BJ (cell line): ENCODE data around the gene CASK. TPM values are rescaled to one million over a fixed set of nuclear protein-coding genes. Genes with fewer than 3 reads are reported as not detected.

Experiments used
- CTCF ChIA-PET: fragments of 350-600 bp; formaldehyde crosslinking; extraction: SDS; loops from one replicate; lab custom pipeline; 2021; ENCODE audit warnings: antibody characterized with exemption, inconsistent platforms; lab: Yijun Ruan, JAX
- POLR2A ChIA-PET: fragments of 300-600 bp; sonication (Branson Sonifier 250); formaldehyde crosslinking; extraction: SDS; loops from one replicate; lab custom pipeline; 2021; ENCODE audit warnings: antibody characterized with exemption; lab: Charles Lee
- DNase-seq: peaks from one replicate; pipeline ENCODE4 v3.0.0-alpha.2; 2011; ENCODE audit warnings: low read depth
- H3K27me3 ChIP-seq: 2 replicates; pipeline ENCODE4 v1.6.0; 2011; ENCODE audit warnings: low read length; ENCODE audit not compliant: control insufficient read depth, insufficient read depth
- H3K36me3 ChIP-seq: 2 replicates; pipeline ENCODE4 v1.5.1; 2011; ENCODE audit warnings: low read length; ENCODE audit not compliant: control insufficient read depth, insufficient read depth
- H3K4me3 ChIP-seq: 2 replicates; pipeline ENCODE4 v1.5.1; 2011; ENCODE audit warnings: low read depth, mild to moderate bottlenecking, control low read depth, low read length
- polyA plus RNA-seq: library from polyadenylated mRNA; depleted of rRNA; stranded (reverse); fragments of >200 nt; gene quantifications from 2 replicates; pipeline ENCODE4 v1.2.3, GENCODE V29; 2011
- TF ChIP-seq, protein P1 (sequence below): IDR thresholded peaks from 2 replicates; pipeline ENCODE4 v1.5.1; 2011; ENCODE audit warnings: low read depth, mild to moderate bottlenecking, control low read depth, inconsistent platforms, low read length, moderate library complexity; ENCODE audit not compliant: insufficient read depth

The CASK gene
- polyA plus RNA-seq, 1 experiment = 12.3 TPM

DNA sequence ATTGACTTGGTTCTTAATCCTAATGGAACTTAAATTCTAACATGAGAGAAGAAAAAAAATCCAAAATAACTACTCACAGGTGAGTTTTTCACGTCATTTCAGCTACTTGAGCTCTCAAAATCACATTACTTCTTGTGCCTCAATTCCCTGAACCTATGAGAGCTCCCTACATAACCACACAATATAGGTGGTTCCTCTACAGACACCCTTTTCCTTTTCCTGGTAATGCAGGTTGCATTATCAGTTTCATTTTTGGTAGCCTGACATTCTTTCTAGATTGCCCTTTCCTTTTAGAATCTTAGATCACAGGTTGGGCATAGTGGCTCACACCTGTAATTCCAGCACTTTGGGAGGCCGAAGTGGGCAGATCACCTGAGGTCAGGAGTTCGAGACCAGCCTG lies 230.3 kb downstream of the CASK start:
- POLR2A ChIA-PET = no interaction called here
- CTCF ChIA-PET = no interaction called here
- TF ChIP-seq, protein P1, sequence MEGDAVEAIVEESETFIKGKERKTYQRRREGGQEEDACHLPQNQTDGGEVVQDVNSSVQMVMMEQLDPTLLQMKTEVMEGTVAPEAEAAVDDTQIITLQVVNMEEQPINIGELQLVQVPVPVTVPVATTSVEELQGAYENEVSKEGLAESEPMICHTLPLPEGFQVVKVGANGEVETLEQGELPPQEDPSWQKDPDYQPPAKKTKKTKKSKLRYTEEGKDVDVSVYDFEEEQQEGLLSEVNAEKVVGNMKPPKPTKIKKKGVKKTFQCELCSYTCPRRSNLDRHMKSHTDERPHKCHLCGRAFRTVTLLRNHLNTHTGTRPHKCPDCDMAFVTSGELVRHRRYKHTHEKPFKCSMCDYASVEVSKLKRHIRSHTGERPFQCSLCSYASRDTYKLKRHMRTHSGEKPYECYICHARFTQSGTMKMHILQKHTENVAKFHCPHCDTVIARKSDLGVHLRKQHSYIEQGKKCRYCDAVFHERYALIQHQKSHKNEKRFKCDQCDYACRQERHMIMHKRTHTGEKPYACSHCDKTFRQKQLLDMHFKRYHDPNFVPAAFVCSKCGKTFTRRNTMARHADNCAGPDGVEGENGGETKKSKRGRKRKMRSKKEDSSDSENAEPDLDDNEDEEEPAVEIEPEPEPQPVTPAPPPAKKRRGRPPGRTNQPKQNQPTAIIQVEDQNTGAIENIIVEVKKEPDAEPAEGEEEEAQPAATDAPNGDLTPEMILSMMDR = no peak
- Histone ChIP-seq H3K36me3 (no peaks in the 10 kb centered on the region), H3K4me3 (no peak overlapping the region), H3K27me3 (no peaks in the 10 kb centered on the region)
- DNase-seq = no peak

DNA sequence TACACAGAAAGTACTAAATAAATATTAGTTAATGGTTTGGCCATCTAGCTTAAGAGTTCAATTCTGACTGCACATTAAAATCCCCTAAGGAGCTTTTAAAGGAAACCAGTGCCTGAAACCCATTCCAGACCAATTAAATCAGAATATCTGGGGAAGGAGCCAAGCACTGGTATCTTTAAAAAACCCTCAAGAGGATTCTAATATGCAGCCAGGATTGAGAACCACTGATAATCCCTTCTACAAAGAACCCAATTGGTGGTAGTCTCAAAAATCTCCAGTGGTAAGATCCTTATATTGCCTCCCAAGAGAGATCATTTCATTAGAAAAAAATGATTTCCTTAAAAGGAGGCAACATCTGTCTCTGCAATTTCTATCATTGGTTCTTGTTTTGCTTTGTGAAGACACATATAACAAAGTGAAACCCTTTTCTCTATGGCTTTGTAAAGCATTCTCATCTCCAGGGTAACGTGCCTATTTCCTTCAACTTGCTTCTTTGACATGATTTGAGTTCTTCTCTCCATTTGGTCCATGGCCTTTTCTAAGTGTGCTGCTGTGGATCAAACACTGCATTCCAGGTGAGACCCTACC lies 231.1 kb downstream of the CASK start:
- DNase-seq = no peak
- no peaks in the 10 kb centered on the region for H3K36me3 ChIP-seq
- H3K27me3 ChIP-seq = no peaks in the 10 kb centered on the region
- ChIA-PET POLR2A (no interaction called here), CTCF (no interaction called here)
- H3K4me3 ChIP-seq = no peak overlapping the region
- TF ChIP-seq, protein P1 = no peak

DNA sequence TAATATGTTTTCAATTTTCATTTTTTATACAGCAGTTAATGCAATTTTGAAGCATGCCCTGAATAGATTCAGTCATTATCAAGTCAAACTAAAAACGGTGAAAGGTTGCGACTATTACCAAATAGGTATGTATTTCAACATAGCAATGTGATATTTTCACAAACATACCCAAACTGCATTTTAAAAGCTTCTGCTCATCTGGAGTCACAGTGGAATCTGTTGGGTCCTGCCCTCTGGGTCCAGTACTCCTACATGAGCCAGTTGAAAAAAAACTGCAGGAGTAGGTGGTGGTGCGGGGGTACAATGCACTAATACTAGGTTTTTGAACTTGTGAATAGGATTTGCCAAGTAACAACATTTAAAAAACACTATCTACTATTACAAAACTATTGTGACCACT lies 233.6 kb downstream of the CASK start:
- ChIA-PET POLR2A (no interaction called here), CTCF (no interaction called here)
- DNase-seq = no peak
- Histone ChIP-seq H3K4me3 (no peak overlapping the region), H3K36me3 (no peaks in the 10 kb centered on the region), H3K27me3 (no peaks in the 10 kb centered on the region)
- TF ChIP-seq, protein P1 = no peak

DNA sequence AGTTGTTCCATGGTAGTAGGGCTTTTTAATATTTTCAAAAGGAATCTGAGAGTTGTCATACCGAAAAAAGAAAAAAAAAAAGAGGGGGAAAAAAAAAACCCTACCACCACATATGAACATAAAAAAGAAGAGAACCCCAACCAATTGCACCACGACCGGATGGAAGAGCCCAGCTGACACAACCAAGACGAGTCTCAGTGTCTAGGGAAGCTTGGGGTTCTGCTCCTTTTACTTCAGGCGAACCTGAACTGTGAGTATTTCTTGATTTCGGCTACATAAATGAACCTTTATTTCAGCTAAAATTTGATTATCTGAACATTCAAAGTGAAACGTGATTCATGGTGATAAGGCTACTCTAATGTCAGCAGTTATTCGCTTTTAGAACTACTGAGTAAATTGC lies 234.5 kb downstream of the CASK start, which contains the start of gene GPR34:
TSS of gene GPR34 (plus strand) at position 139 of the 400 bp plus-strand sequence. CDS start 6,661 bp downstream, outside the sequence.
- Histone ChIP-seq H3K36me3 (no peaks in the 10 kb centered on the region), H3K4me3 (no peak within 1 kb of the TSS), H3K27me3 (no peaks in the 10 kb centered on the region)
- CTCF ChIA-PET = no interaction called here
- TF ChIP-seq, protein P1 = no peak
- POLR2A ChIA-PET = no interaction called here
- DNase-seq = no peak

DNA sequence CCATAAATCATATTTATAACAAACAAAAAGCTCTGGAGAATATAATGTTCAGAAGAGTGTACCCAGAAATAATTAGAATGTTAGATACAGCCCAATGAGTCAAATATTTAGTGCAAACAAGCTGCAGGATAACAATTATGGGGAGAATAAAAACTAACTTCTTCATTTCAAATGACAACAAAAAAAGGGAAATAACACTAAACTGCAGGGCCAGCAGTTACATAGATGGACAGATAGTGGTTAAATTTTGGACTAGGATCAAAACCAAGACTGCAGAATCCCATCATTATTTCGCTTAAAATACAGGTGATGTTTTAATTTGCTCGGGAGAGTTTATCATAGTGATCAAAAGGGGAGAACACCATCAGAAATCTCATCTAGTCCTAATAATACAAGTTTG lies 235.2 kb downstream of the CASK start:
- POLR2A ChIA-PET = no interaction called here

More for the DNA sequence above, 235.2 kb downstream of the CASK start:
- Histone ChIP-seq H3K4me3 (no peak overlapping the region), H3K27me3 (no peaks in the 10 kb centered on the region), H3K36me3 (no peaks in the 10 kb centered on the region)
- TF ChIP-seq, protein P1 = no peak
- no peak for DNase-seq
- CTCF ChIA-PET = no interaction called here
